ENCODE measurements around the gene SPRN. TPM values are rescaled to one million over a fixed set of nuclear protein-coding genes. Genes with fewer than 3 reads are reported as not detected.

SPRN gene
- total and polyA plus RNA-seq, 2 experiments from 2014 or later: 0.31 TPM

DNA sequence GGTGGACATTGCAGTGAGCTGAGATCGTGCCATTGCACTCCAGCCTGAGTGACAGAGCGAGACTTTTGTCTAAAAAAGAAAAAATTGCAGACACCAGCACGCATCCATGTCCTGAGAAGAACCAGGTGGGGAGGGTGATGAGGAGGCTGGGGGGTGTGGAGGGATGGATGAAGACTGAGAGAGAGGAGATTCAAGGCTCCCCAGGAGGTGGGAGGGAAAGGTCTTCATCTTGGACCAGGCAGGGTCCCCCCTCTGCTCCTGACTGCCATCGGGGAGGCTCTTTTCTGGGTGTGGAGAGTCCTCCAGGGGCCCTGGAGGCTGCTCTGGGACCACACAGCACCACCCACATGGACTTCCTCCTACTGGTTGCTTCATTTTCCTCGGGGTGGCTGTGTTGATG, 30.8 kb upstream of the SPRN start (continued):
- TF ChIP-seq, protein P1, sequence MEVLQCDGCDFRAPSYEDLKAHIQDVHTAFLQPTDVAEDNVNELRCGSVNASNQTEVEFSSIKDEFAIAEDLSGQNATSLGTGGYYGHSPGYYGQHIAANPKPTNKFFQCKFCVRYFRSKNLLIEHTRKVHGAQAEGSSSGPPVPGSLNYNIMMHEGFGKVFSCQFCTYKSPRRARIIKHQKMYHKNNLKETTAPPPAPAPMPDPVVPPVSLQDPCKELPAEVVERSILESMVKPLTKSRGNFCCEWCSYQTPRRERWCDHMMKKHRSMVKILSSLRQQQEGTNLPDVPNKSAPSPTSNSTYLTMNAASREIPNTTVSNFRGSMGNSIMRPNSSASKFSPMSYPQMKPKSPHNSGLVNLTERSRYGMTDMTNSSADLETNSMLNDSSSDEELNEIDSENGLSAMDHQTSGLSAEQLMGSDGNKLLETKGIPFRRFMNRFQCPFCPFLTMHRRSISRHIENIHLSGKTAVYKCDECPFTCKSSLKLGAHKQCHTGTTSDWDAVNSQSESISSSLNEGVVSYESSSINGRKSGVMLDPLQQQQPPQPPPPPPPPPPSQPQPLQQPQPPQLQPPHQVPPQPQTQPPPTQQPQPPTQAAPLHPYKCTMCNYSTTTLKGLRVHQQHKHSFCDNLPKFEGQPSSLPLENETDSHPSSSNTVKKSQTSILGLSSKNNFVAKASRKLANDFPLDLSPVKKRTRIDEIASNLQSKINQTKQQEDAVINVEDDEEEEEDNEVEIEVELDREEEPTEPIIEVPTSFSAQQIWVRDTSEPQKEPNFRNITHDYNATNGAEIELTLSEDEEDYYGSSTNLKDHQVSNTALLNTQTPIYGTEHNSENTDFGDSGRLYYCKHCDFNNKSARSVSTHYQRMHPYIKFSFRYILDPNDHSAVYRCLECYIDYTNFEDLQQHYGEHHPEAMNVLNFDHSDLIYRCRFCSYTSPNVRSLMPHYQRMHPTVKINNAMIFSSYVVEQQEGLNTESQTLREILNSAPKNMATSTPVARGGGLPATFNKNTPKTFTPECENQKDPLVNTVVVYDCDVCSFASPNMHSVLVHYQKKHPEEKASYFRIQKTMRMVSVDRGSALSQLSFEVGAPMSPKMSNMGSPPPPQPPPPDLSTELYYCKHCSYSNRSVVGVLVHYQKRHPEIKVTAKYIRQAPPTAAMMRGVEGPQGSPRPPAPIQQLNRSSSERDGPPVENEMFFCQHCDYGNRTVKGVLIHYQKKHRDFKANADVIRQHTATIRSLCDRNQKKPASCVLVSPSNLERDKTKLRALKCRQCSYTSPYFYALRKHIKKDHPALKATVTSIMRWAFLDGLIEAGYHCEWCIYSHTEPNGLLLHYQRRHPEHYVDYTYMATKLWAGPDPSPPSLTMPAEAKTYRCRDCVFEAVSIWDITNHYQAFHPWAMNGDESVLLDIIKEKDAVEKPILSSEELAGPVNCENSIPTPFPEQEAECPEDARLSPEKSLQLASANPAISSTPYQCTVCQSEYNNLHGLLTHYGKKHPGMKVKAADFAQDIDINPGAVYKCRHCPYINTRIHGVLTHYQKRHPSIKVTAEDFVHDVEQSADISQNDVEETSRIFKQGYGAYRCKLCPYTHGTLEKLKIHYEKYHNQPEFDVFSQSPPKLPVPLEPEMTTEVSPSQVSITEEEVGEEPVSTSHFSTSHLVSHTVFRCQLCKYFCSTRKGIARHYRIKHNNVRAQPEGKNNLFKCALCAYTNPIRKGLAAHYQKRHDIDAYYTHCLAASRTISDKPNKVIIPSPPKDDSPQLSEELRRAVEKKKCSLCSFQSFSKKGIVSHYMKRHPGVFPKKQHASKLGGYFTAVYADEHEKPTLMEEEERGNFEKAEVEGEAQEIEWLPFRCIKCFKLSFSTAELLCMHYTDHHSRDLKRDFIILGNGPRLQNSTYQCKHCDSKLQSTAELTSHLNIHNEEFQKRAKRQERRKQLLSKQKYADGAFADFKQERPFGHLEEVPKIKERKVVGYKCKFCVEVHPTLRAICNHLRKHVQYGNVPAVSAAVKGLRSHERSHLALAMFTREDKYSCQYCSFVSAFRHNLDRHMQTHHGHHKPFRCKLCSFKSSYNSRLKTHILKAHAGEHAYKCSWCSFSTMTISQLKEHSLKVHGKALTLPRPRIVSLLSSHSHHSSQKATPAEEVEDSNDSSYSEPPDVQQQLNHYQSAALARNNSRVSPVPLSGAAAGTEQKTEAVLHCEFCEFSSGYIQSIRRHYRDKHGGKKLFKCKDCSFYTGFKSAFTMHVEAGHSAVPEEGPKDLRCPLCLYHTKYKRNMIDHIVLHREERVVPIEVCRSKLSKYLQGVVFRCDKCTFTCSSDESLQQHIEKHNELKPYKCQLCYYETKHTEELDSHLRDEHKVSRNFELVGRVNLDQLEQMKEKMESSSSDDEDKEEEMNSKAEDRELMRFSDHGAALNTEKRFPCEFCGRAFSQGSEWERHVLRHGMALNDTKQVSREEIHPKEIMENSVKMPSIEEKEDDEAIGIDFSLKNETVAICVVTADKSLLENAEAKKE (CRISPR knock-in tag; IDR thresholded peaks at IDR 0.05): no peak
- TF ChIP-seq JUNB (IDR thresholded peaks at IDR 0.05; ENCODE audit: unreplicated experiment): no peak
- no peak for TF ChIP-seq ZNF114 (CRISPR knock-in tag; IDR thresholded peaks at IDR 0.05)
- no peak for TF ChIP-seq POLR2AphosphoS5 (IDR thresholded peaks at IDR 0.05; ENCODE audit: low read depth)
- TF ChIP-seq EZH2 (IDR thresholded peaks at IDR 0.05; ENCODE audit: low read depth, unreplicated experiment): no peak

DNA sequence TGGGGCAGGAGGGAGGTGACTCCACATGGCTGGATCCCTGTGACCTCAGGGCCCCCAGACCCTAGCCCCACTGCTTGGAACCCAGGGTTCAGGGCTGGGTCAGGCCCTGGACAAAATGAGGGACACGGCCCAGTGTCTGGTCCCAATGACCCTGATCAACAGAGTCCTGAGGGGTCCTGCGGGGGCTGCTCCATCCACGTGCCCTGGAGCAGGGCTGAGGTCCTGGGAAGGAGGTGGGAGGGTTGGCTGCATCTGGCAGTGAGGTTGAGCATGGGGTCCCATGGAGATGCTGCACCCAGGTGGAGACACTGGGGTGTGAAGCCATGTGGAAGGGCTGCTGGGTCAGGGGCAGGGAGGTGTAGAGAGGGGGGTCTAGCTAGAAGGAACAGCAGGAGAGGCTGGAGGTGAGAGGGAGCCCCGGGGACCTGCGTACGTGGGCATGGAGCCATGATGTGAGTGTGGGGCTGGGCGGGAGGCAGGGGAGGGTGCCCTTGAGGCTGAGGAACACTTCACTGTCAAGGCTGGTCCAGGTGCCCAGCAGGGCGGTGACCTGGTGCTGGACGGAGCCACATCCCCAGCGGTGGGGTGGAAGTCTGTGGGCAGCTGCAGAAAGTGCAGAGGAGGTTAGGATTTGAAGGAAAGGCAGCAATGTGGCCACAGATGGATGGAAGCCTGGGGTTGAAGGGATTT, 29.9 kb upstream of the SPRN start:
- Histone ChIP-seq H3K4me2 (no peak overlapping the region), H3K4me3 (no peak overlapping the region), H3K36me3 (ENCODE audit: insufficient read depth) (no peaks in the 10 kb centered on the region), H2AFZ (no peak overlapping the region), H4K20me1 (replicated peaks; ENCODE audit: insufficient read depth) (no peaks in the 10 kb centered on the region), H3K27me3 (ENCODE audit: insufficient read depth) (no peaks in the 10 kb centered on the region), H3K27ac (ENCODE audit: low read depth) (no peak overlapping the region), H3K79me2 (replicated peaks; ENCODE audit: insufficient read depth) (no peaks in the 10 kb centered on the region), H3K4me1 (ENCODE audit: insufficient read depth) (no peaks in the 10 kb centered on the region), H3F3A (replicated peaks; ENCODE audit: low read depth) (no peaks in the 10 kb centered on the region), H3K9me2 (ENCODE audit: insufficient read depth) (no peaks in the 10 kb centered on the region)
- Mint-ChIP-seq H3K36me3 (ENCODE audit: low read depth) (peaks cover 2% of the 10 kb centered on the region; the same call in 1 of the 3 replicates), H3K9me3 (peaks cover 59% of the 10 kb centered on the region), H3K27me3 (ENCODE audit: insufficient read depth, low read depth, poor library complexity) (peaks cover 10% of the 10 kb centered on the region), H3K4me1 (no peaks in the 10 kb centered on the region), H3K4me3 (no peak overlapping the region), H3K27ac (no peak overlapping the region)
- ATAC-seq (no peak), DNase-seq (ENCODE audit: low spot score) (no peak)
- TF ChIP-seq JUNB (IDR thresholded peaks at IDR 0.05; ENCODE audit: unreplicated experiment): no peak
- TF ChIP-seq, protein P2, sequence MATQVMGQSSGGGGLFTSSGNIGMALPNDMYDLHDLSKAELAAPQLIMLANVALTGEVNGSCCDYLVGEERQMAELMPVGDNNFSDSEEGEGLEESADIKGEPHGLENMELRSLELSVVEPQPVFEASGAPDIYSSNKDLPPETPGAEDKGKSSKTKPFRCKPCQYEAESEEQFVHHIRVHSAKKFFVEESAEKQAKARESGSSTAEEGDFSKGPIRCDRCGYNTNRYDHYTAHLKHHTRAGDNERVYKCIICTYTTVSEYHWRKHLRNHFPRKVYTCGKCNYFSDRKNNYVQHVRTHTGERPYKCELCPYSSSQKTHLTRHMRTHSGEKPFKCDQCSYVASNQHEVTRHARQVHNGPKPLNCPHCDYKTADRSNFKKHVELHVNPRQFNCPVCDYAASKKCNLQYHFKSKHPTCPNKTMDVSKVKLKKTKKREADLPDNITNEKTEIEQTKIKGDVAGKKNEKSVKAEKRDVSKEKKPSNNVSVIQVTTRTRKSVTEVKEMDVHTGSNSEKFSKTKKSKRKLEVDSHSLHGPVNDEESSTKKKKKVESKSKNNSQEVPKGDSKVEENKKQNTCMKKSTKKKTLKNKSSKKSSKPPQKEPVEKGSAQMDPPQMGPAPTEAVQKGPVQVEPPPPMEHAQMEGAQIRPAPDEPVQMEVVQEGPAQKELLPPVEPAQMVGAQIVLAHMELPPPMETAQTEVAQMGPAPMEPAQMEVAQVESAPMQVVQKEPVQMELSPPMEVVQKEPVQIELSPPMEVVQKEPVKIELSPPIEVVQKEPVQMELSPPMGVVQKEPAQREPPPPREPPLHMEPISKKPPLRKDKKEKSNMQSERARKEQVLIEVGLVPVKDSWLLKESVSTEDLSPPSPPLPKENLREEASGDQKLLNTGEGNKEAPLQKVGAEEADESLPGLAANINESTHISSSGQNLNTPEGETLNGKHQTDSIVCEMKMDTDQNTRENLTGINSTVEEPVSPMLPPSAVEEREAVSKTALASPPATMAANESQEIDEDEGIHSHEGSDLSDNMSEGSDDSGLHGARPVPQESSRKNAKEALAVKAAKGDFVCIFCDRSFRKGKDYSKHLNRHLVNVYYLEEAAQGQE (IDR thresholded peaks at IDR 0.05; ENCODE audit: unreplicated experiment): no peak
- TF ChIP-seq, protein P3, sequence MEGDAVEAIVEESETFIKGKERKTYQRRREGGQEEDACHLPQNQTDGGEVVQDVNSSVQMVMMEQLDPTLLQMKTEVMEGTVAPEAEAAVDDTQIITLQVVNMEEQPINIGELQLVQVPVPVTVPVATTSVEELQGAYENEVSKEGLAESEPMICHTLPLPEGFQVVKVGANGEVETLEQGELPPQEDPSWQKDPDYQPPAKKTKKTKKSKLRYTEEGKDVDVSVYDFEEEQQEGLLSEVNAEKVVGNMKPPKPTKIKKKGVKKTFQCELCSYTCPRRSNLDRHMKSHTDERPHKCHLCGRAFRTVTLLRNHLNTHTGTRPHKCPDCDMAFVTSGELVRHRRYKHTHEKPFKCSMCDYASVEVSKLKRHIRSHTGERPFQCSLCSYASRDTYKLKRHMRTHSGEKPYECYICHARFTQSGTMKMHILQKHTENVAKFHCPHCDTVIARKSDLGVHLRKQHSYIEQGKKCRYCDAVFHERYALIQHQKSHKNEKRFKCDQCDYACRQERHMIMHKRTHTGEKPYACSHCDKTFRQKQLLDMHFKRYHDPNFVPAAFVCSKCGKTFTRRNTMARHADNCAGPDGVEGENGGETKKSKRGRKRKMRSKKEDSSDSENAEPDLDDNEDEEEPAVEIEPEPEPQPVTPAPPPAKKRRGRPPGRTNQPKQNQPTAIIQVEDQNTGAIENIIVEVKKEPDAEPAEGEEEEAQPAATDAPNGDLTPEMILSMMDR (conservative IDR thresholded peaks at IDR 0.05; ENCODE audit: low read depth in 2 of 2): no peak
- TF ChIP-seq STAT1 (IDR thresholded peaks at IDR 0.05; ENCODE audit: unreplicated experiment): no peak

Data from GM23338 (cell line).